ENCODE data around the gene POLDIP3.

- TF ChIP-seq CTCF (IDR thresholded peaks at IDR 0.05; ENCODE audit: extremely low read depth in 1 of 2, insufficient read depth in 1 of 2, low read depth in 1 of 2, low read length in 2 of 2): no peak
- no peak for TF ChIP-seq EZH2 (IDR thresholded peaks at IDR 0.05; ENCODE audit: borderline replicate concordance, low read depth, low read length, severe bottlenecking)
- TF ChIP-seq FOS (IDR thresholded peaks at IDR 0.05; ENCODE audit: borderline replicate concordance, insufficient read depth, low read length): no peak
- TF ChIP-seq JUN (IDR thresholded peaks at IDR 0.05; ENCODE audit: borderline replicate concordance, insufficient read depth, insufficient read length, low read depth): no peak
- TF ChIP-seq POLR2AphosphoS5 (IDR thresholded peaks at IDR 0.05; ENCODE audit: insufficient read depth, low read depth, low read length): no peak
- TF ChIP-seq POLR2A (IDR thresholded peaks at IDR 0.05; ENCODE audit: low read depth, low read length): no peak
- no peak for TF ChIP-seq GATA2 (IDR thresholded peaks at IDR 0.05; ENCODE audit: insufficient read depth, insufficient read length, low read depth, low read length)
Observed at GRCh38 chr22:42633013-42633412, 18.3 kb upstream of the POLDIP3 start.
